Measurements from ENCODE around the gene GPR156.

GRCh38 chr3:120204338-120204737, 80.7 kb downstream of the GPR156 start:
- TF ChIP-seq CTCF (IDR thresholded peaks at IDR 0.05), result no peak
- TF ChIP-seq POLR2A (IDR thresholded peaks at IDR 0.05), result no peak

All from Peyer's patch (tissue), 4 donors.